Prostate gland (tissue), 2 donors: ENCODE measurements around the gene VEGFB. TPM values are rescaled to one million over a fixed set of nuclear protein-coding genes. Genes with fewer than 3 reads are reported as not detected.

Experiments used
- DNase-seq: peaks from one replicate; pipeline ENCODE4 v3.0.0-alpha.2; 2019; ENCODE audit warnings: low spot score
- H3K27ac ChIP-seq, 2 donors: fragments of 200-600 bp; sonication (generic); 2 replicates each; pipeline ENCODE4 v1.5.1; 2017 to 2019
- H3K27me3 ChIP-seq: fragments of 200-600 bp; sonication (generic); replicated peaks from 2 replicates; pipeline ENCODE4 v1.5.1; 2019; ENCODE audit not compliant: insufficient read depth
- H3K36me3 ChIP-seq, 2 donors: fragments of 200-600 bp; sonication (generic); 1 replicate in 1 of 2; 2 replicates in 1 of 2; pipeline versions ENCODE4 v1.5.1 to v1.8.1; 2017 to 2019
- H3K4me1 ChIP-seq: fragments of 200-600 bp; sonication (generic); replicated peaks from 2 replicates; pipeline ENCODE4 v1.5.1; 2019
- H3K4me3 ChIP-seq, 2 donors: fragments of 200-600 bp; sonication (generic); 2 replicates each; pipeline ENCODE4 v1.5.1; 2017 to 2019
- H3K9me3 ChIP-seq: fragments of 200-600 bp; sonication (generic); 2 replicates; pipeline ENCODE4 v1.5.1; 2017
- CTCF ChIP-seq, 4 experiments: fragments of 200-600 bp in 2 of 4; fragments of 450-650 bp in 2 of 4; sonication (generic) in 2 of 4; IDR thresholded peaks; 1 replicate in 3 of 4; 2 replicates in 1 of 4; pipeline ENCODE4 v1.5.1; 2016 to 2019; ENCODE audit warnings: antibody characterized with exemption in 4 of 4, mild to moderate bottlenecking in 2 of 4, moderate library complexity in 2 of 4
- POLR2A ChIP-seq: fragments of 450-650 bp; IDR thresholded peaks from one replicate; pipeline ENCODE4 v1.6.1; 2016; ENCODE audit warnings: antibody characterized with exemption, mild to moderate bottlenecking
- POLR2AphosphoS5 ChIP-seq: sonication (generic); formaldehyde crosslinking; IDR thresholded peaks from one replicate; pipeline ENCODE4 v1.6.1; 2017; ENCODE audit warnings: antibody characterized with exemption
- WGBS: methylation state at CpG from one replicate; pipeline ENCODE4 v1.1.5; 2018; 5-methylcytosine and 5-hydroxymethylcytosine counted together
- intact Hi-C: fragments of 100-400 bp; cut with DNase I; formaldehyde crosslinking; loops from one replicate; pipeline ENCODE4 v1.14.2; 2022
- total RNA-seq, 2 donors: library from RNA; depleted of rRNA; stranded (reverse); fragments of >200 nt; gene quantifications; one replicate each; pipeline ENCODE4 v1.1.0, GENCODE V29; 2016

VEGFB gene, protein sequence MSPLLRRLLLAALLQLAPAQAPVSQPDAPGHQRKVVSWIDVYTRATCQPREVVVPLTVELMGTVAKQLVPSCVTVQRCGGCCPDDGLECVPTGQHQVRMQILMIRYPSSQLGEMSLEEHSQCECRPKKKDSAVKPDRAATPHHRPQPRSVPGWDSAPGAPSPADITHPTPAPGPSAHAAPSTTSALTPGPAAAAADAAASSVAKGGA
- 10 to 100 TPM; 50.9 to 91.2 TPM for total RNA-seq

GRCh38 chr11:64233913-64234586 lies at the start of gene VEGFB:
Gene VEGFB, plus strand, starts transcription at chr11:64234584. Its CDS starts 250 bp downstream, at chr11:64234834.
- H3K4me1 ChIP-seq: peaks cover 27% of the 10 kb centered on the region
- H3K27me3 ChIP-seq: no peaks in the 10 kb centered on the region
- H3K9me3 ChIP-seq: no peaks in the 10 kb centered on the region
- peak within 1 kb of the TSS; percentile 69 to 75 for H3K4me3 ChIP-seq
- peak; percentile 57 for TF ChIP-seq POLR2A
- peak in 1 of 4 experiments; percentile 10 for TF ChIP-seq CTCF (IDR thresholded peaks at IDR 0.05)
- TF ChIP-seq POLR2AphosphoS5: peak; percentile 44
- DNase-seq: peak; percentile 65
- under 1% methylated on average over 35 of the region's 62 CpGs for WGBS
- peak within 1 kb of the TSS; percentile 86 to 89 for H3K27ac ChIP-seq
- intact Hi-C loops: no loop called here
- H3K36me3 ChIP-seq: no peaks in the 10 kb centered on the region

DNA sequence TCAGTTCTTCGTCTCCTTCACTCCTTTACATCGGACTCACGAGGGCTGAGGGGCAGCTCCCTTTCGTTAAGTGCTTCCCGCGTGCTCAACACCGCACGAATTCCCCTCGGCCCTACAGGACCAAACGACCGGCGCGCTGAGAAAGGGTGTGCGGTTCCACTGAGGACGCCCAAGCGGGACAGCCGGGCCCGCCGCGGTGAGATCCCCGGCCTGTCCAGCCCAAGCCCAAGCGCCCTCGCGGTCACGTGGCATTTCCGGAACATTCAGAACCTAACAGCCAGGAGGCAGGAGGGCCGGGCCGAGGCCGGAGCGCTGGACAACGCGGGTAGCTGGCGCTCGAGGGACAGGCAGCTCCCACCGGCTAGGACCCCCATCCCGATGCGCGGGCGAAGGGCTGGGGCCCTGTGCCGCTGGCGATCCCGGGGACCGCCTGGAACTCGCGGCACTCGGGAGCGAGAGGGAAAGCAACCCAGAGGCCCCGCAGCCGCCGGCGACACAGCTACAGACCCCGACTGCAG lies 49.1 kb upstream of the VEGFB start:
- DNase-seq: peak; percentile 60
- TF ChIP-seq POLR2A (peak; percentile 96), POLR2AphosphoS5 (no peak), CTCF (IDR thresholded peaks at IDR 0.05) (peak in 2 of 4 experiments; percentile 73)
- peak overlapping the region; percentile 97 to 99 for H3K27ac ChIP-seq
- no peaks in the 10 kb centered on the region for H3K9me3 ChIP-seq
- H3K27me3 ChIP-seq: no peaks in the 10 kb centered on the region
- peak overlapping the region; percentile 62 to 67 for H3K4me3 ChIP-seq
- H3K36me3 ChIP-seq: no peaks in the 10 kb centered on the region
- intact Hi-C loops: loop anchor here (5.0 kb wide), 1 partner anchor 117 kb away; the partner anchor contains the start of gene CATSPERZ
- no peaks in the 10 kb centered on the region for H3K4me1 ChIP-seq
- 0% methylated on average over 52 of the region's 52 CpGs for WGBS

- DNase-seq: peak; percentile 100
- TF ChIP-seq CTCF (IDR thresholded peaks at IDR 0.05): peak in 2 of 4 experiments; percentile 23 to 51
- TF ChIP-seq POLR2A: peak; percentile 94
- TF ChIP-seq POLR2AphosphoS5: peak; percentile 99
- Histone ChIP-seq H3K4me1 (no peaks in the 10 kb centered on the region), H3K36me3 (no peaks in the 10 kb centered on the region), H3K4me3 (peak within 1 kb of the TSS; percentile 62 to 67), H3K9me3 (no peaks in the 10 kb centered on the region), H3K27me3 (no peaks in the 10 kb centered on the region), H3K27ac (peak within 1 kb of the TSS; percentile 97 to 99)
- under 1% methylated on average over 72 of the region's 74 CpGs for WGBS
- intact Hi-C loops: loop anchor here (5.0 kb wide), 1 partner anchor 116 kb away; the partner anchor contains the start of gene CATSPERZ
These were observed 48.5 kb upstream of the VEGFB start, which contains the start of gene STIP1 for GRCh38 chr11:64185693-64186491. Gene STIP1, plus strand, starts transcription at chr11:64186171. Its CDS starts 91 bp downstream, at chr11:64186262.

DNA sequence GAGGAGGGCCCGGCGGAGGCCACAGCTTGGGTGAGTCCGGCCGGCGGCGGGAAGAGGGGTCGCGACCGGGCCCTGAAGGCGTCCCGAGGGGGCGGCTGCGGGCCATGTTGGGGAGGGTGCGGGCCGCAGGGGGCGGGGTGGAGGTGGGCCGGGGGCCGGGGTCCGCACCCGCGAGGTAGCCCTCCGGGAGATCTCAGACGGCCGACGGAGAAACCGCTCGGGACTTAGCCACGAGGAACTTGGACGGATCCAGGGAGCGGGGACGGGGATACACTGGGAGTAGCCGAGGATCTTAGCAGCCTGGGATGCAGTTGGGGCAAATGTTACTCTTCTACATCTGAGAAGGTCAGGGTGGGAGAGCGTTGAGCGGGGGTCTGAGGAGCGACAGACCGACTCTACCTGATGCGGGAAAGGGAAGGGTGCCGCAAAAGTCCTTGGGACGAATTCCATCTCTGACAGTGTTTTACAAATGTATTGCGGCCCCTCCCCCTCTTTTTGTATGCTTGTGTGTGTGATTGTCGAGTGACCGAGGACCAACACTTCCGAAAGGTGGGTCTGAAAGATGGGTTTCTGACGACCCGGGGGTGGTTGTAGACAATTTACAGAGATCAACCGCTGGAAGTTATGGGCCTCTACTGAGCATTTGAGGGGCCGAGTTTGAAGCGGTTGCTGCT lies 47.8 kb upstream of the VEGFB start:
- WGBS: 2% methylated on average over 42 of the region's 48 CpGs
- Histone ChIP-seq H3K36me3 (no peaks in the 10 kb centered on the region), H3K4me3 (no peak overlapping the region), H3K27me3 (no peaks in the 10 kb centered on the region), H3K27ac (no peak overlapping the region), H3K9me3 (no peaks in the 10 kb centered on the region), H3K4me1 (no peaks in the 10 kb centered on the region)
- DNase-seq: peak; percentile 38
- TF ChIP-seq POLR2AphosphoS5: no peak
- TF ChIP-seq POLR2A: no peak
- no peak for TF ChIP-seq CTCF (IDR thresholded peaks at IDR 0.05)
- intact Hi-C loops: loop anchor here (5.0 kb wide), 1 partner anchor 116 kb away; the partner anchor contains the start of gene CATSPERZ
